Kidney (tissue), 14 donors: ENCODE data around the gene SRRM2. TPM values are rescaled to one million over a fixed set of nuclear protein-coding genes. Genes with fewer than 3 reads are reported as not detected.

Experiments
- DNase-seq, 5 donors: peaks; one replicate each; pipeline ENCODE4 v3.0.0-alpha.2; 2013 to 2020
- FAIRE-seq: peaks from 2 replicates; lab custom pipeline; 2012; peaks lifted over from hg19 to GRCh38; lab: Jason Lieb, UNC
- H3K27ac ChIP-seq, 2 donors: one replicate each; pipeline ENCODE4 v1.7.0; 2013; ENCODE audit warnings: low read depth in 2 of 2, low read length in 2 of 2, inconsistent platforms in 1 of 2
- H3K27me3 ChIP-seq: one replicate; pipeline ENCODE4 v1.7.1; 2013; ENCODE audit warnings: low read length, inconsistent platforms; ENCODE audit not compliant: control insufficient read depth, insufficient read depth
- H3K36me3 ChIP-seq, 3 donors: one replicate each; pipeline versions ENCODE4 v1.7.0 to v1.7.1; 2013; ENCODE audit warnings: low read length in 3 of 3, control low read depth in 1 of 3, inconsistent platforms in 1 of 3; ENCODE audit not compliant: insufficient read depth in 3 of 3, control insufficient read depth in 2 of 3
- H3K4me1 ChIP-seq, 3 donors: one replicate each; pipeline versions ENCODE4 v1.7.0 to v1.7.1; 2013; ENCODE audit warnings: low read length in 3 of 3, inconsistent platforms in 1 of 3, low read depth in 1 of 3; ENCODE audit not compliant: control insufficient read depth in 2 of 3, insufficient read depth in 2 of 3
- H3K4me3 ChIP-seq, 3 donors: one replicate each; pipeline versions ENCODE4 v1.7.0 to v1.8.1; 2013; ENCODE audit warnings: low read length in 3 of 3, control low read depth in 1 of 3, inconsistent platforms in 1 of 3
- H3K9ac ChIP-seq, 3 donors: one replicate each; pipeline versions ENCODE4 v1.7.0 to v1.7.1; 2013; ENCODE audit warnings: low read length in 3 of 3, control low read depth in 1 of 3, inconsistent platforms in 1 of 3
- H3K9me3 ChIP-seq, 3 donors: one replicate each; pipeline versions ENCODE4 v1.7.0 to v1.7.1; 2013; ENCODE audit warnings: low read length in 3 of 3, control low read depth in 1 of 3, inconsistent platforms in 1 of 3; ENCODE audit not compliant: control insufficient read depth in 2 of 3, insufficient read depth in 1 of 3
- intact Hi-C: fragments of 100-400 bp; cut with DNase I; formaldehyde crosslinking; loops from one replicate; pipeline ENCODE4 v1.11.1; 2022
- polyA plus RNA-seq: library from polyadenylated mRNA; stranded (reverse); fragments of 350-450 nt; fragmentation: Illumina TruSeq; extraction: RNeasy Lipid Tissue Mini Kit (QIAGEN cat#74804); gene quantifications from one replicate; pipeline ENCODE4 v1.2.3, GENCODE V29; 2014; ENCODE audit warnings: low read depth, low replicate concordance; ENCODE audit not compliant: insufficient read depth
- total RNA-seq: library from RNA; stranded (reverse); fragmentation: NEBNext Ultra II Directional; extraction: Animal tissue kit (Norgen Biotek cat#: 25700); gene quantifications from one replicate; pipeline ENCODE4 v1.2.1, GENCODE V29; 2021
- TF ChIP-seq, protein P1 (sequence below): IDR thresholded peaks from 3 replicates; pipeline ENCODE4 v1.5.1; 2012; ENCODE audit warnings: mild to moderate bottlenecking, moderate library complexity, borderline replicate concordance; ENCODE audit not compliant: insufficient read depth; ENCODE audit errors: extremely low read depth
- donor health status: control.
- donor health status: control.
- donor health status: control.
- donor health status: control.
- donor health status: control.
- donor health status: DM: yes; HTN: yes; CAD: no.
- donor health status: Normal renal cell carcinoma (clear cell type).

SRRM2 gene
- total and polyA plus RNA-seq, 2 donors from 2014 or later, result 386 to 621 TPM

DNA sequence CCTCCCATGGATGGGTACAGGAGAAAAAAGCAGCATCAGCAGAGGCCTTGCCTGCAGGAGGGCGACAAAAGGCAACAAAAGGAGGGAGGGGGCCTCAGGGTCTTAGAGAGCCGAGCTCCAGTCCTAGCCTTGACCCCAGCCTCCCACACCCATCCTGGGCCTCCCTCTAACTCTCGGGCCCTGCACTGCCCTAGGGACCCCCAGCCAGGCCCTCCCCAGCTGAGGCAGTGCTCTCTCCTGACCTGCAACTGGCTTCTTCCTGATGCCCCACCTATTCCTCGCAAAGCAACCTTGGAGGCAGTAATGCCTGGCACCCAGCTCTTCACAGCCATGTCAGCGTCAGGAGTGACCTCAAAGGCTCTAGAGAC lies 15.2 kb upstream of the SRRM2 start:
- no peak for FAIRE-seq

DNA sequence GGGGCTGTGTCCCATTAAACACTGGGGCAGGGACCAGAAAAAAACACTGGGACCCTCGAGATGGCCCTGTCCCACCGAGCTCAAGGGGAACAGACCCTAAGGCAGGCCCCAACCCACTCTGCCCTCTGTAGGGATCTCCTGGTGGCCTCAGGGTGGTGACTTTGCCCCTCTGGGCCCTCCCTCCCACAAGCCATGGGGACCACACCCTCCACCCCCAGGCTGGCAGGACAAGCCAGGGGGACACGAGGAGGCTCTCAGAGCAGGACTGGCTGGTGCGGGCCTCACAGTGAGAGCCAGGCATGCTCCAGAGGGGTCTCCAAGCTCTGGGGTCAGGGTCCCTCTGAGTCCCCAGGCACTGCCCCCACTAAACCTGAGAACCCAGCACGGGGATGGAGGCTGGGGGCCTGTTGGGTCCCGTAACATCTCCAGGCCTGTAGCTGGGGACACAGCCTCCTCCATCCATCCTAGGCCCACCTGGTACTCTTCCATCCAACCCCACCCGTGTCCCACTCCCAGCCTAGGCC lies 14.5 kb upstream of the SRRM2 start:
- Histone ChIP-seq H3K4me3 (no peak overlapping the region), H3K27me3 (no peaks in the 10 kb centered on the region), H3K36me3 (no peaks in the 10 kb centered on the region), H3K9me3 (no peaks in the 10 kb centered on the region), H3K4me1 (no peaks in the 10 kb centered on the region), H3K27ac (no peak overlapping the region), H3K9ac (no peak overlapping the region)
- intact Hi-C loops, result no loop called here
- TF ChIP-seq, protein P1, sequence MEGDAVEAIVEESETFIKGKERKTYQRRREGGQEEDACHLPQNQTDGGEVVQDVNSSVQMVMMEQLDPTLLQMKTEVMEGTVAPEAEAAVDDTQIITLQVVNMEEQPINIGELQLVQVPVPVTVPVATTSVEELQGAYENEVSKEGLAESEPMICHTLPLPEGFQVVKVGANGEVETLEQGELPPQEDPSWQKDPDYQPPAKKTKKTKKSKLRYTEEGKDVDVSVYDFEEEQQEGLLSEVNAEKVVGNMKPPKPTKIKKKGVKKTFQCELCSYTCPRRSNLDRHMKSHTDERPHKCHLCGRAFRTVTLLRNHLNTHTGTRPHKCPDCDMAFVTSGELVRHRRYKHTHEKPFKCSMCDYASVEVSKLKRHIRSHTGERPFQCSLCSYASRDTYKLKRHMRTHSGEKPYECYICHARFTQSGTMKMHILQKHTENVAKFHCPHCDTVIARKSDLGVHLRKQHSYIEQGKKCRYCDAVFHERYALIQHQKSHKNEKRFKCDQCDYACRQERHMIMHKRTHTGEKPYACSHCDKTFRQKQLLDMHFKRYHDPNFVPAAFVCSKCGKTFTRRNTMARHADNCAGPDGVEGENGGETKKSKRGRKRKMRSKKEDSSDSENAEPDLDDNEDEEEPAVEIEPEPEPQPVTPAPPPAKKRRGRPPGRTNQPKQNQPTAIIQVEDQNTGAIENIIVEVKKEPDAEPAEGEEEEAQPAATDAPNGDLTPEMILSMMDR, result no peak
- peak in 1 of 5 donors; percentile 45 for DNase-seq
- FAIRE-seq, result no peak

More for the DNA sequence above, 15.2 kb upstream of the SRRM2 start:
- H3K36me3 ChIP-seq, result no peaks in the 10 kb centered on the region
- H3K4me1 ChIP-seq, result no peaks in the 10 kb centered on the region
- H3K9me3 ChIP-seq, result no peaks in the 10 kb centered on the region
- peak in 1 of 5 donors; percentile 43 for DNase-seq
- intact Hi-C loops, result no loop called here
- TF ChIP-seq, protein P1, result no peak
- H3K4me3 ChIP-seq, result no peak overlapping the region
- no peak overlapping the region for H3K27ac ChIP-seq
- H3K27me3 ChIP-seq, result no peaks in the 10 kb centered on the region
- no peak overlapping the region for H3K9ac ChIP-seq

DNA sequence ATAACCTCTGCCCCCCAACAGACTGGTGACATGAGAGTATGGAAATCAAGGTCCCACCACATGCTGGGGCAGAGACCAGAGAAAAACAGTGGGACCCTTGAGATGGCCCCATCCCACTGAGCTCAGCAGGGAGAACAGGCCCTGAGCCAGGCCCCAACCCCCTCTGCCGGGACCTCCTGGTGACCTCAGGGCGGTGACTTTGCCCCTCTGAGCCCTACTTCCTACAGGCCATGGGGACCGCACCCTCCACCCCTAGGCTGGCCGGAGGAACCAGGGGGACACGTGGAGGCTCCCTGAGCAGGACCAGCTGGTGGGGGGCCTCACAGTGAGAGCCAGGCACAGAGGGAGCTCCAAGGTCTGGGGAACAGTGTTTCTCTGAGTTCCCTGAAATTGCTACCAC lies 13.8 kb upstream of the SRRM2 start:
- no peaks in the 10 kb centered on the region for H3K36me3 ChIP-seq
- no peaks in the 10 kb centered on the region for H3K27me3 ChIP-seq
- no peak overlapping the region for H3K4me3 ChIP-seq
- no peak overlapping the region for H3K27ac ChIP-seq
- TF ChIP-seq, protein P1, result no peak
- FAIRE-seq (no peak), DNase-seq (no peak)
- H3K9me3 ChIP-seq, result no peaks in the 10 kb centered on the region
- H3K4me1 ChIP-seq, result no peaks in the 10 kb centered on the region
- no peak overlapping the region for H3K9ac ChIP-seq
- intact Hi-C loops, result no loop called here
